ENCODE results near the gene DLG3.

The DLG3 gene

DNA sequence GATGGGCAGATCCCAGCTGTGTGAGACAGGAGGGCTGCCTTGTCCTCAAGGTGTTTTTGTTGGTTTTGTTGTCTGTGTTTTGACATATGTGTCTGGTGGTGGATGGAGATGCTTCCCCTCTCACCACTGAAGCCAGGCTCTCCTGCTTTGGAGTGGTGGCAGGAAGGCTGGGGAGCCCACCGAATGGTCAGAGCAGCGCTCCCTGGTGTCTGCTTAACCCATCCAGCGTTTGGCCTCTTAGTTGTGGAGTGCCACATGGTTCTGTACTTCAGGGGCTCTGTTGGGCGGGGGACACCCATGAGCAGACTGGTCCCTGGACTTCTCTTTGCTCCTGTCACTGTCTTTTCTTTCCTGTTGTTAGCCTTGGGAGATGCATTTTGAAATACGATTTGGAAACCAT lies 51.9 kb downstream of the DLG3 start:
- Histone ChIP-seq H3K4me3 (ENCODE audit: low read depth, low read length) (no peak overlapping the region), H3K9me3 (ENCODE audit: control insufficient read depth, low read length) (no peaks in the 10 kb centered on the region), H3K36me3 (ENCODE audit: control insufficient read depth, insufficient read depth, low read length) (no peaks in the 10 kb centered on the region), H3K4me2 (ENCODE audit: low read length) (no peak overlapping the region), H2AFZ (no peak overlapping the region), H3K27me3 (ENCODE audit: control insufficient read depth, insufficient read depth, low read length) (no peaks in the 10 kb centered on the region), H3K9ac (no peak overlapping the region), H3K79me2 (no peaks in the 10 kb centered on the region), H3K27ac (no peak overlapping the region), H3K4me1 (no peaks in the 10 kb centered on the region)
- TF ChIP-seq, protein P1, sequence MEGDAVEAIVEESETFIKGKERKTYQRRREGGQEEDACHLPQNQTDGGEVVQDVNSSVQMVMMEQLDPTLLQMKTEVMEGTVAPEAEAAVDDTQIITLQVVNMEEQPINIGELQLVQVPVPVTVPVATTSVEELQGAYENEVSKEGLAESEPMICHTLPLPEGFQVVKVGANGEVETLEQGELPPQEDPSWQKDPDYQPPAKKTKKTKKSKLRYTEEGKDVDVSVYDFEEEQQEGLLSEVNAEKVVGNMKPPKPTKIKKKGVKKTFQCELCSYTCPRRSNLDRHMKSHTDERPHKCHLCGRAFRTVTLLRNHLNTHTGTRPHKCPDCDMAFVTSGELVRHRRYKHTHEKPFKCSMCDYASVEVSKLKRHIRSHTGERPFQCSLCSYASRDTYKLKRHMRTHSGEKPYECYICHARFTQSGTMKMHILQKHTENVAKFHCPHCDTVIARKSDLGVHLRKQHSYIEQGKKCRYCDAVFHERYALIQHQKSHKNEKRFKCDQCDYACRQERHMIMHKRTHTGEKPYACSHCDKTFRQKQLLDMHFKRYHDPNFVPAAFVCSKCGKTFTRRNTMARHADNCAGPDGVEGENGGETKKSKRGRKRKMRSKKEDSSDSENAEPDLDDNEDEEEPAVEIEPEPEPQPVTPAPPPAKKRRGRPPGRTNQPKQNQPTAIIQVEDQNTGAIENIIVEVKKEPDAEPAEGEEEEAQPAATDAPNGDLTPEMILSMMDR (IDR thresholded peaks at IDR 0.05), result no peak

DNA sequence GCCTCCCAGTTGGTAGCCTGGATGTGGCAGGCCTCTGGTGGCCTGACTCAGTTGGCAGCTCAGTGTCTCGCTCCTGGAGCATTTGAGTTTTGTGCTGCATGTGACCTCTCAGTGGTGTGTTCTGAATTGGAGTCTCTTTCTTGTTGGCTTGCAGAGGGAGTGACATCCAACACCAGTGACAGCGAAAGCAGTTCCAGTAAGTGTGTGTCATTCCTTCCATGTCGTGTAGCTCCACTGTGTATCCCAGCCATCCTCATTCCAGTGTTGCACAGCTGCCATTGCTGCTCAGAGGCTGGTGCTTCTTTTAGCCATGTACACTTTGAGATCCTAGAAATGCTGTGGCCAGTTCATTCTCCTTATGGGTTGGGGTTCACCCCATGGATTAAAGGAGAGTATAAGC lies 52.4 kb downstream of the DLG3 start:
- Histone ChIP-seq H3K4me3 (ENCODE audit: low read depth, low read length) (no peak overlapping the region), H3K79me2 (no peaks in the 10 kb centered on the region), H3K36me3 (ENCODE audit: control insufficient read depth, insufficient read depth, low read length) (no peaks in the 10 kb centered on the region), H3K4me1 (no peaks in the 10 kb centered on the region), H3K4me2 (ENCODE audit: low read length) (no peak overlapping the region), H3K9me3 (ENCODE audit: control insufficient read depth, low read length) (no peaks in the 10 kb centered on the region), H3K9ac (no peak overlapping the region), H3K27me3 (ENCODE audit: control insufficient read depth, insufficient read depth, low read length) (no peaks in the 10 kb centered on the region), H2AFZ (no peak overlapping the region), H3K27ac (no peak overlapping the region)
- TF ChIP-seq, protein P1 (IDR thresholded peaks at IDR 0.05), result no peak

DNA sequence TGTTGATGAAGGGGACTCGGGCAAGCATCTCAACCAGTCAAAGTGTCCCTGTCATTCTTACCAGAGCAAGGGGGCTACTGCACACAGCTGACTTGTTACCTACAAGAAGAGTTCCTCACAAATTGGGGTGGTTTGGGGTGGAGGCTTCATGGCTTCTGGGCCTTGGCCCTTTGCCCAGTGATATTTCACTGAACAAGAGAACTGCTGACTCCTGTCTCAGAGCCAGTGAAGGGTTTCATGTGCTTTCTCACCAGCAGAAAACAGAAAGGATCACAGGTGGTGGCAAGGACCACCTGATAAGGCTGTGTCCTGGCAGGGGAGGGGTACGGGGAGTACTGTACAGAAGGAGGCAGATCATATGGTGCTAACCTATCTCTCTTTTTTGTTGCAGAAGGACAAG lies 53.5 kb downstream of the DLG3 start:
- no peak overlapping the region for H2AFZ ChIP-seq
- no peaks in the 10 kb centered on the region for H3K9me3 ChIP-seq (ENCODE audit: control insufficient read depth, low read length)
- no peak overlapping the region for H3K9ac ChIP-seq
- H3K27me3 ChIP-seq (ENCODE audit: control insufficient read depth, insufficient read depth, low read length), result no peaks in the 10 kb centered on the region
- H3K4me3 ChIP-seq (ENCODE audit: low read depth, low read length), result no peak overlapping the region
- H3K36me3 ChIP-seq (ENCODE audit: control insufficient read depth, insufficient read depth, low read length), result no peaks in the 10 kb centered on the region
- H3K27ac ChIP-seq, result peak overlapping the region; percentile 24
- TF ChIP-seq, protein P1 (IDR thresholded peaks at IDR 0.05), result no peak
- no peaks in the 10 kb centered on the region for H3K4me1 ChIP-seq
- H3K79me2 ChIP-seq, result no peaks in the 10 kb centered on the region
- peak overlapping the region; percentile 44 for H3K4me2 ChIP-seq (ENCODE audit: low read length)

DNA sequence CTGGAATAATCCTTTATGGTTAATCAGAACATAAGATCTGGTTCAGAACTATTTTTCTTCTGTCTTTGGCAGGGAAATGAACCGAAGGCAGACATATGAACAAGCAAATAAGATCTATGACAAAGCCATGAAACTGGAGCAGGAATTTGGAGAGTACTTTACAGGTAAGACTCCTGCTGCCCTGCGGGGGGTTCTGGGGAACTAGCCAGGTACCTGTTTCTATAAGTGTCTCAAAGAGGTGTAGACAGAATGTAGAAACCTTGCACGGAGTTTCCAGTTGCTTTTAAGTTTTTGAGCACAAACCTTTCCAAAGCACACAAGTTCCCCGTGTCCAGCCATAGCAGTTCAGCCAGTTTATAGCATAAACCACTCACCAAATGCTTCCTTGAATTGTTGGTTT lies 56.2 kb downstream of the DLG3 start:
- no peaks in the 10 kb centered on the region for H3K4me1 ChIP-seq
- no peaks in the 10 kb centered on the region for H3K79me2 ChIP-seq
- H3K4me2 ChIP-seq (ENCODE audit: low read length), result no peak overlapping the region
- no peak overlapping the region for H2AFZ ChIP-seq
- H3K9ac ChIP-seq, result no peak overlapping the region
- no peak overlapping the region for H3K4me3 ChIP-seq (ENCODE audit: low read depth, low read length)
- no peak overlapping the region for H3K27ac ChIP-seq
- no peaks in the 10 kb centered on the region for H3K36me3 ChIP-seq (ENCODE audit: control insufficient read depth, insufficient read depth, low read length)
- H3K9me3 ChIP-seq (ENCODE audit: control insufficient read depth, low read length), result no peaks in the 10 kb centered on the region
- H3K27me3 ChIP-seq (ENCODE audit: control insufficient read depth, insufficient read depth, low read length), result no peaks in the 10 kb centered on the region
- TF ChIP-seq, protein P1 (IDR thresholded peaks at IDR 0.05), result no peak

DNA sequence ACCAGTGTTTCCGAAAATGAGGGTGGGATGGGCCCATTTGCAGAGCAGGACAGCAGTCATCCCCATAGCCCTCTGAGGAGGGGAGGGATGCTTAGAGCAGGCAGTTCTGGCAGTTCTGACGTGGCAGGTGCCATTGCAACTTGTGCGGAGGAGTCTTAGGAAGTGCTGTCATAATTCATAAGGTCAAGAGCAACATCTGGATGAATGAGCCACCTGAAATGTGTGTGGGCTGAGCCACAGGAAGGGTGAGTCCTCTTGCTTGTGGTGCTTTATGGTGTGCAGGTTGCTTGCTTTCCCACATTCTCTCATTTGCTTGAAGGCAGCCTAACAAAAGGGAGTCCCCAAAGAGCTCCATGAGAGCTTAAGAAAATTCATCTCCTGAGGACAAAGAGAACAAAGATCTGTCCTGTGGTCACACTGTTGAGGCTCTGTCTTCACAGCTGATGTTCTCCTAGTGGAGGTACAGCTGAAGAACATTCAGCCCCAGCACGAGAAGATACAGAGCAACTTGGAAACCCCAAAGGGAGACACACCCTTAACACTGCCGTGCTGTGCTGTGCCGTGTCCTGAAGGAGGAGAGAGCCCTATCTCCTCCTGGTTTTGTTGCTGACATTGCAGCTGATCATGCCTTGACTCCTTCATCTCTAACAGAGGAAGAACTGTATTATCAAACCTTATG lies 60.3 kb downstream of the DLG3 start:
- Histone ChIP-seq H3K36me3 (ENCODE audit: control insufficient read depth, insufficient read depth, low read length) (no peaks in the 10 kb centered on the region), H3K9ac (no peak overlapping the region), H3K27ac (no peak overlapping the region), H3K79me2 (no peaks in the 10 kb centered on the region), H3K9me3 (ENCODE audit: control insufficient read depth, low read length) (no peaks in the 10 kb centered on the region), H2AFZ (no peak overlapping the region), H3K27me3 (ENCODE audit: control insufficient read depth, insufficient read depth, low read length) (no peaks in the 10 kb centered on the region), H3K4me3 (ENCODE audit: low read depth, low read length) (no peak overlapping the region), H3K4me1 (no peaks in the 10 kb centered on the region), H3K4me2 (ENCODE audit: low read length) (no peak overlapping the region)
- TF ChIP-seq, protein P1 (IDR thresholded peaks at IDR 0.05), result no peak

Measured in parathyroid adenoma (tissue), 2 donors.